K562 (cell line): ENCODE measurements around the gene PLSCR3.

Source experiments
- COPS2 ChIP-seq: fragments of 450-650 bp; conservative IDR thresholded peaks from 2 replicates; pipeline ENCODE4 v1.6.1; 2016; ENCODE audit warnings: mild to moderate bottlenecking, moderate library complexity
- CTCF ChIP-seq, 3 experiments: IDR thresholded peaks in 2 of 3; conservative IDR thresholded peaks in 1 of 3; 2 replicates each; pipeline ENCODE4 v1.5.1; 2011 to 2012; ENCODE audit warnings: low read length in 3 of 3, mild to moderate bottlenecking in 3 of 3, control low read depth in 2 of 3, improper control_type of control experiment in 1 of 3, inconsistent platforms in 1 of 3, low read depth in 1 of 3, mixed read lengths in 1 of 3, moderate library complexity in 1 of 3; ENCODE audit not compliant: insufficient read depth in 2 of 3
- GATAD2A ChIP-seq: fragments of 450-650 bp; IDR thresholded peaks from 2 replicates; pipeline ENCODE4 v1.6.1; 2017
- NCOR1 ChIP-seq: fragments of 450-650 bp; IDR thresholded peaks from 2 replicates; pipeline ENCODE4 v1.6.1; 2016; ENCODE audit warnings: mild to moderate bottlenecking, moderate library complexity
- SIN3A ChIP-seq, 2 experiments: fragments of 150-350 bp in 1 of 2; IDR thresholded peaks; 2 replicates each; pipeline ENCODE4 v1.6.1; 2011 to 2016; ENCODE audit warnings: borderline replicate concordance in 2 of 2, low read depth in 2 of 2, low read length in 2 of 2, mild to moderate bottlenecking in 2 of 2, moderate library complexity in 2 of 2; ENCODE audit not compliant: control insufficient read depth in 1 of 2
- SMAD3 ChIP-seq: fragments of 450-650 bp; formaldehyde crosslinking; conservative IDR thresholded peaks from 2 replicates; pipeline ENCODE4 v1.4.0; 2020; ENCODE audit warnings: mild to moderate bottlenecking

GRCh38 chr17:7380321-7380720 lies 14.0 kb downstream of the PLSCR3 start:
- no peak for TF ChIP-seq GATAD2A
- no peak for TF ChIP-seq NCOR1
- no peak for TF ChIP-seq COPS2
- TF ChIP-seq CTCF (IDR thresholded peaks at IDR 0.05 in 2 of 3, conservative IDR thresholded peaks at IDR 0.05 in 1 of 3; ENCODE audit: insufficient read depth in 2 of 3, low read depth in 1 of 3, low read length in 3 of 3): no peak
- TF ChIP-seq SIN3A (IDR thresholded peaks at IDR 0.05; ENCODE audit: borderline replicate concordance in 2 of 2, control insufficient read depth in 1 of 2, low read depth in 2 of 2, low read length in 2 of 2): no peak
- TF ChIP-seq SMAD3: no peak
